Spinal cord (tissue), 10 donors: Measurements from ENCODE around the gene VDAC1. TPM values are rescaled to one million over a fixed set of nuclear protein-coding genes. Genes with fewer than 3 reads are reported as not detected.

Experiments
- DNase-seq, 6 donors: peaks; one replicate each; pipeline versions ENCODE4 v3.0.0 to v3.0.0-alpha.2; 2013 to 2015; ENCODE audit warnings: low spot score in 6 of 6, low read depth in 4 of 6
- H3K27ac ChIP-seq: one replicate; pipeline ENCODE4 v1.5.1; 2013; ENCODE audit warnings: low read depth, low read length, control low read depth
- H3K27me3 ChIP-seq: one replicate; pipeline ENCODE4 v1.6.1; 2013; ENCODE audit warnings: low read length; ENCODE audit not compliant: control insufficient read depth, insufficient read depth
- H3K36me3 ChIP-seq: one replicate; pipeline ENCODE4 v1.6.1; 2013; ENCODE audit warnings: low read length; ENCODE audit not compliant: control insufficient read depth, insufficient read depth
- H3K4me1 ChIP-seq: one replicate; pipeline ENCODE4 v1.6.1; 2013; ENCODE audit warnings: low read length; ENCODE audit not compliant: control insufficient read depth, insufficient read depth
- H3K4me3 ChIP-seq: one replicate; pipeline ENCODE4 v1.5.1; 2013; ENCODE audit warnings: low read depth, low read length, control low read depth
- H3K9me3 ChIP-seq: one replicate; pipeline ENCODE4 v1.6.1; 2013; ENCODE audit warnings: low read length; ENCODE audit not compliant: control insufficient read depth, insufficient read depth
- WGBS: methylation state at CpG from one replicate; pipeline ENCODE4 v1.1.5; 2013; ENCODE audit warnings: missing lambda C conversion rate; ENCODE audit not compliant: insufficient coverage; 5-methylcytosine and 5-hydroxymethylcytosine counted together
- polyA plus RNA-seq, 2 donors: library from polyadenylated mRNA; unstranded; fragments of 120-200 nt; gene quantifications; one replicate each; pipeline ENCODE4 v1.2.1, GENCODE V29; 2013; ENCODE audit not compliant: insufficient read length in 2 of 2
- total RNA-seq, 2 donors: library from RNA; depleted of rRNA in 1 of 2; stranded (reverse); fragments of 120-200 nt in 1 of 2; fragments of >200 nt in 1 of 2; gene quantifications; one replicate each; pipeline versions ENCODE4 v1.2.3 to v1.2.4, GENCODE V29; 2013 to 2014
- donor health status: healthy.

The VDAC1 gene
- total and polyA plus RNA-seq, 4 donors, result 180 to 230 (median 218) TPM

DNA sequence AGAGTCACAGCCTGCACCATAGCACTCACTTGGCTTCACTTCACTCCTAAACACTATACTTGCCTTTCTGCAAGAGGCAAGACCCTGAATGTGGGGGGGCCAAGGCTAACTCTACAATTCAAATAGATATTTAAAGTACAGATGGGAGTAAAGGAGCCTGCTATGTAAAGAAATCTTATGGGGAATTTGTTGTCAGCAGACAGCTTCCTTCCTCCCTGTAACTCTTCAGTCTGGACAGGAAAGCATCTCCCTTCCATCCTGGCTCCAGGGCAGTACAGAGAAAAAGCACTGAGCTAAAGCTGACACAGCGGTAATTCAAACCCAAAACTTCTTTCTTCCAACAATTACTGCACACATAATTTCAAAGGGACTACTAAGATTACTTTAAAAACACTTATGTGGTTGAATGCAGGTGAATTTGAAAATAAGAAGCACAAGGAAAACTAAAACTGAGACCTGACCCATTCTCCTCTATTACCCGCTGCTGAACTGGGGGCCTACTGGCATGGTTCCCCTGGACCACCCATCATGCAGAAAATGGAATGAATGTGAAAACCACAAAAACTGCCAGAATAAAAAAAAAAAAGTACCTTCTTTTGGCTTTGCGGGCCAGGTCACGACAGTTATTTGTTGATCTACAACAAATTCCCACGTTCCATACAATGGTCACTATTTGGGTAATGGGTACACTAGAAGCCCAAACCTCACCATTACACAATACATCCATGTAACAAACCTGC is 13.4 kb downstream of the VDAC1 start:
- H3K36me3 ChIP-seq, result peaks cover 34% of the 10 kb centered on the region
- WGBS, result no CpG with 5 or more reads among the region's 5 CpGs

DNA sequence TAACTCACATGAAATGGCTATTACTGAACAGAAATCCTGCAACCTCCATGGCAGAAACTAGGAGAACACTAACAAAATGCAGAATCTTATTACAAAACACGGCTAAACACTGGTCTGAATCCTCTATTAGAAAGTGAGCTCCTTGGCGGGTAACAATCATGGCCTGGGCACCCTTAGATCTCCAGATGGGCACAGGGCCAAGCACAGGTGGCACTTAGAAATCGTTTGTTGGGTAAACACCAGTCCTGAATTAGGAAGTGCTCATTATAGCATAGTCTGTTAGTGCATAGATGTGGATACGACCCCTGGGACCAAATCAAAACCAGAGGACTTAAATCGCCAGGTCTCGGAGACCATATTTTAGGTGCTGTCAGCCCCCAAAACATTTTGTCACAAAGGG is 14.4 kb downstream of the VDAC1 start:
- no peaks in the 10 kb centered on the region for H3K9me3 ChIP-seq
- H3K27me3 ChIP-seq, result no peaks in the 10 kb centered on the region
- peaks cover 11% of the 10 kb centered on the region for H3K4me1 ChIP-seq
- H3K27ac ChIP-seq, result no peak overlapping the region
- H3K36me3 ChIP-seq, result peaks cover 42% of the 10 kb centered on the region
- 79% methylated on average over 4 of the region's 6 CpGs for WGBS
- H3K4me3 ChIP-seq, result no peak overlapping the region
- DNase-seq, result no peak

More for the DNA sequence above, 13.4 kb downstream of the VDAC1 start:
- no peak for DNase-seq
- Histone ChIP-seq H3K27ac (no peak overlapping the region), H3K9me3 (no peaks in the 10 kb centered on the region), H3K4me1 (peaks cover 21% of the 10 kb centered on the region), H3K4me3 (no peak overlapping the region), H3K27me3 (no peaks in the 10 kb centered on the region)

DNA sequence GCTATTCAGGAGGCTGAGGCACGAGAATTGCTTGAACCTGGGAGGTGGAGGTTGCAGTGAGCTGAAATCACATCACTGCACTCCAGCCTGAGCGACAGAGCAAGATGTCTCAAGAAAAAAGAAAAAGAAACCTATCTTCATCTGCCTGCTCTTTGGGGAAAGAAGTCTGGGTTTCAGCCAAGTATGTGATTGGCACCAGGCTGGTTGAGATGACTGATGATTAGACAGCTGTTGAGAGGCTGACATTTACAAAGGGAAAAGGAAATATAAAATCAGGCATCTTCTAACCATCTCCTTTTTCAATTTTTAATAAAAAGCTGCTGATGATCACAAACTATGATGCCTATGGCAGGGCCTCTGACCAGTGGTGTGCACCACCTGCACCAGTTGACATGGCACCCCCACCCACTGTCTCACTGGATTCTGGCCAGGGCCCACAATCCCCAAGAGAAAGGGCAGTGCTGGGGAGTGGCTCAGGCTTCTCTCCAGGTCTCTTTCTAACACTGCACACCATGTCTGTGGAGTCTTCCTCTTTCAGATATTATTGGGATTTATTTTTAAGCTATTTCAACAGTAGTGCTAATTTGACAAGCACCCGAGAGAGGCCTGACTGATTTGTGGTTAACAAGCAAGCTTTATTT is 19.1 kb downstream of the VDAC1 start:
- no peaks in the 10 kb centered on the region for H3K27me3 ChIP-seq
- no peak overlapping the region for H3K4me3 ChIP-seq
- peaks cover 63% of the 10 kb centered on the region for H3K36me3 ChIP-seq
- no peaks in the 10 kb centered on the region for H3K4me1 ChIP-seq
- DNase-seq, result no peak
- 71% methylated on average over 1 of the region's 3 CpGs for WGBS
- H3K27ac ChIP-seq, result no peak overlapping the region
- H3K9me3 ChIP-seq, result no peaks in the 10 kb centered on the region

DNA sequence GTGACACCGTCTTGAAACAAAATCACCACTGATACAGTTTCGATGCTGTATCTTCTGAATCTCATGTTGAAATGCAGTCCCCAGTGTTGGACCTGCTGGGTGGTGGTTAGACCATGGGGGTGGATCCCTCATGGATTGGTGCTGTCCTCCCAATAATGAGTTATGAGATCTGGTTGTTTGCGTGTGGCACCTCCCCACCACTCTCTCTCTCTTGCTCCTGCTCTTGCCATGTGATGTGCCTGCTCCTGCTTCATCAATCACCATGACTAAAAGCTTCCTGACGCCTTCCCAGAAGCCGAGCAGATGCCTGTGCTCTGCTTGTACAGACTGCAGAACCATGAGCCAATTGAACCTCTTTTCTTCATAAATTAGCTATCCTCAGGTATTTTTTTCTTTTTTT is 21.1 kb downstream of the VDAC1 start:
- no peaks in the 10 kb centered on the region for H3K4me1 ChIP-seq
- 46% methylated on average over 2 of the region's 5 CpGs for WGBS
- no peaks in the 10 kb centered on the region for H3K9me3 ChIP-seq
- H3K27ac ChIP-seq, result no peak overlapping the region
- H3K36me3 ChIP-seq, result peaks cover 52% of the 10 kb centered on the region
- H3K27me3 ChIP-seq, result no peaks in the 10 kb centered on the region
- DNase-seq, result no peak
- no peak overlapping the region for H3K4me3 ChIP-seq

DNA sequence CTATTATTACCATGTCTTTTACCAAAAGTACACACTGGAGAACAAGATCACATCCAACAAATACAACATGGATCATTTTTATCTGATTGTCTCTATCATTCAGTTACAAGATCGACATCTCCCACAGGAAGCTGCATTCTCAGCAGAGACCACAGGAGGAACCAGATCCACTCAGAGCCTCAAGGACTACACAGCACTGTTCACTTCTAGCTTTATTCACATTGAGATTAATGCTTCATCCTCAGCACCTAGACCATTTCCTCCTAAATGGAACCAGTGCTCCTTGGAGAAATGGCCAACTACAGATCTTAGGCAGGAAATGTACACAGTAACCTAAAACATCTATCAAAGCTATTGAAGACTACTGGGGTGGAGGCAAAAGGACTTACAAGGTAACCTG is 23.1 kb downstream of the VDAC1 start:
- Histone ChIP-seq H3K4me1 (peaks cover 3% of the 10 kb centered on the region), H3K36me3 (peaks cover 39% of the 10 kb centered on the region), H3K9me3 (no peaks in the 10 kb centered on the region), H3K27ac (no peak overlapping the region), H3K27me3 (no peaks in the 10 kb centered on the region), H3K4me3 (no peak overlapping the region)
- no peak for DNase-seq
- WGBS, result 92% methylated on average over 1 of the region's 1 CpG

DNA sequence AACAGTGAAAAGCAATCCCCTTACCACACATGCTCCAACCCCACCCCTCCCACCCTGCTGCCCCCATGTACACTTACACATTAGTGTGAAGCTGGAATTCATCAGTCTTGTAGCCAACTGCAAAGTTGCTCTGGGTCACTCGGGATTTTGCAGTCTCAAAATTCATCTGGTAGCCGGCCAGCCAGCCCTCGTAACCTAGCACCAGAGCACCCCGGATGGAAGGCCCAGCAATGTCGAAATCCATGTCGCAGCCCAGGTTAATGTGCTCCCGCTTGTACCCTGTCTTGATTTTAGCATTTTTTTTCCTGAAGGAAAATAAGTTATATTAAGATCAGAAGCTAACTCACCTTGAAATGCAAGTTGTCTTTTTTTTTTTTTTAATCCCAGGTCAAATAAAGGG is 24.1 kb downstream of the VDAC1 start:
- H3K36me3 ChIP-seq, result peaks cover 34% of the 10 kb centered on the region
- H3K27ac ChIP-seq, result no peak overlapping the region
- WGBS, result 81% methylated on average over 6 of the region's 7 CpGs

DNA sequence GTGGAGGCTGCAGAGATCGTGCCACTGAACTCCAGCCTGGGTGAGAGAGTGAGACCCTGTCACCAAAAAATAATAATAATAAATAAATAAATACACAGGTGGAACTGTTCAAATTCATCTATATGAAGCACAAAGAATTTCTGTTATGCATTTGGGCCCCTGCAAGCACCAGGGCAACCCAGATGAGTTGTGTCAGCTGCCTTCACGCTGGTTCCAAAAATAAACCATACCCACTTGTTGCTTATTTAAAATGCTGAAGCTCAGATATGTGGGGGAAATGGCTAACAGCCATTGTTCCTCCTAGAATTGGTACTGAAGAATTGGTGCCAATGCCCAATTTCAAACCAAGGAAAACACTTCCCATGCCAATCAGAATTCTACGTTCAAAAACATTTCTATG is 25.8 kb downstream of the VDAC1 start:
- peaks cover 3% of the 10 kb centered on the region for H3K4me1 ChIP-seq
- H3K27ac ChIP-seq, result no peak overlapping the region
- no peaks in the 10 kb centered on the region for H3K27me3 ChIP-seq
- no peak overlapping the region for H3K4me3 ChIP-seq
- no peak for DNase-seq
- H3K36me3 ChIP-seq, result peaks cover 40% of the 10 kb centered on the region
- no peaks in the 10 kb centered on the region for H3K9me3 ChIP-seq
- no CpG with 5 or more reads among the region's 3 CpGs for WGBS

More for the DNA sequence above, 24.1 kb downstream of the VDAC1 start:
- Histone ChIP-seq H3K4me3 (no peak overlapping the region), H3K9me3 (no peaks in the 10 kb centered on the region), H3K4me1 (peaks cover 3% of the 10 kb centered on the region), H3K27me3 (no peaks in the 10 kb centered on the region)
- DNase-seq, result no peak

DNA sequence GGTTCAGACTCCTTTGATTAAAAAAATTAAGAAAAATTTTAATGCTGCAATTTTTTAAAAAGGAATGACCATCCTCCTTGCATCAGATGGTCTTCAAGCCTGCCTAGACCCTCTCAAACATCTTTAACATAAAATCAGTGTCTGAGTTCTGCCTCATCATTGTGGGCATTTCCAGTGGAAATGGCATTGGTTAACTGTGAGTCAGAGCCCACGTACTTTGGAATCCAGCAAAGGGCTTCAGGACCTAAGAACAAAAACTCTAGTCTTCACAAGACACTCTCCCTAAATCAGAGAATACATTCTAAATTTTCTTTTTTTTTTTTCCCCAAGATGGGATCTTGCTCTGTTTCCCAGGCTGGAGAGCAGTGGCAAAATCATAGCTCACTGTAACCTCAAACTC is 26.9 kb downstream of the VDAC1 start:
- Histone ChIP-seq H3K9me3 (no peaks in the 10 kb centered on the region), H3K27ac (no peak overlapping the region), H3K36me3 (peaks cover 34% of the 10 kb centered on the region), H3K27me3 (no peaks in the 10 kb centered on the region), H3K4me3 (no peak overlapping the region), H3K4me1 (peaks cover 3% of the 10 kb centered on the region)
- WGBS, result 80% methylated on average over 1 of the region's 1 CpG
- no peak for DNase-seq

DNA sequence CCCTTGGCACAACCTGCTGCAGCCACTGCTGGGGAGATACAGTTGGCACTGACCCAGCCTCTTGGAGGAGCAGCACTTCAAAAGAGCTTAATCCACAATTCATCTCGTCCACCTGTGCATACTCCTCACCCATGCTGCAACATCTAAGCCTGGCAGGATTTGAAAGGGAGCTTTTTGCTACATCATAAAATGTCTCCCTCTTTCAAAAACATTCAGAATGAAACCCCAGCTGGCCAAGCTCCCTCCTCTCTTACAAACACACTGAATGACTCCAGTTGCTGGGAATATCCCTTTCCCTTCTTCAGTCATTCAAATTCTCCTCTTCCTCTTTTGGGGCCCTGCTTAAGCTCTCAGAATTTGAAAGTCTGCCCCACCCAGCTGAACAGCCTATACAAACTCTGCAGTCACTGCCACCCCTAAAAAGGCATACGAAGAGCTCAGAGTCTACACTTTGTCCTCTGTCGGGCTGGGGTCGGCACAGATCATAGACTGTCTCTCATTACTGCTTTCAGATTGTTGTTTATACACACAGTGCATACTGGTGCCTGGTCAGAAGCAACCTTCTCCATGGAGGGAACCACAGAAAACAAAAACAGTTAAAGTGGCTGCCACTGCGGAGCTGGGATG is 27.5 kb downstream of the VDAC1 start:
- H3K27ac ChIP-seq, result no peak overlapping the region
- peaks cover 30% of the 10 kb centered on the region for H3K36me3 ChIP-seq

More for the DNA sequence above, 27.5 kb downstream of the VDAC1 start:
- peak in 1 of 6 donors; percentile 38 for DNase-seq
- no peaks in the 10 kb centered on the region for H3K27me3 ChIP-seq
- H3K9me3 ChIP-seq, result no peaks in the 10 kb centered on the region
- H3K4me3 ChIP-seq, result no peak overlapping the region
- peaks cover 3% of the 10 kb centered on the region for H3K4me1 ChIP-seq
- 68% methylated on average over 5 of the region's 5 CpGs for WGBS
